Stomach (tissue), 9 donors: ENCODE data around the gene VAPB. TPM values are rescaled to one million over a fixed set of nuclear protein-coding genes. Genes with fewer than 3 reads are reported as not detected.

Experiments
- DNase-seq, 2 donors: peaks; one replicate each; pipeline versions ENCODE4 v3.0.0 to v3.0.0-alpha.2; 2013 to 2019
- H3K27ac ChIP-seq, 5 donors: fragments of 200-600 bp in 4 of 5; sonication (generic) in 4 of 5; one replicate each; pipeline ENCODE4 v1.5.1; 2013 to 2019; ENCODE audit warnings: mild to moderate bottlenecking in 1 of 5, moderate library complexity in 1 of 5
- H3K27me3 ChIP-seq, 3 donors: fragments of 200-600 bp; sonication (generic); one replicate each; pipeline ENCODE4 v1.5.1; 2017 to 2019; ENCODE audit warnings: mixed run types in 1 of 3
- H3K36me3 ChIP-seq, 4 donors: fragments of 200-600 bp; sonication (generic); 1 replicate in 3 of 4; 2 replicates in 1 of 4; pipeline ENCODE4 v1.5.1; 2016 to 2019
- H3K4me1 ChIP-seq, 4 donors: fragments of 200-600 bp; sonication (generic); one replicate each; pipeline ENCODE4 v1.5.1; 2016 to 2019
- H3K4me3 ChIP-seq, 4 donors: fragments of 200-600 bp; sonication (generic) in 3 of 4; one replicate each; pipeline ENCODE4 v1.5.1; 2016 to 2019; ENCODE audit warnings: mild to moderate bottlenecking in 1 of 4
- H3K9me3 ChIP-seq, 4 donors: fragments of 200-600 bp; sonication (generic); one replicate each; pipeline ENCODE4 v1.5.1; 2016 to 2019
- CTCF ChIP-seq, 7 experiments: fragments of 450-650 bp in 4 of 7; fragments of 200-600 bp in 3 of 7; sonication (generic) in 3 of 7; IDR thresholded peaks; one replicate each; pipeline ENCODE4 v1.5.1; 2016 to 2019; ENCODE audit warnings: antibody characterized with exemption in 7 of 7, control low read depth in 2 of 7, mild to moderate bottlenecking in 1 of 7
- EP300 ChIP-seq: sonication (generic); formaldehyde crosslinking; IDR thresholded peaks from one replicate; pipeline ENCODE4 v1.6.1; 2017; ENCODE audit warnings: antibody characterized with exemption
- POLR2A ChIP-seq, 4 donors: fragments of 450-650 bp; IDR thresholded peaks; one replicate each; pipeline ENCODE4 v1.6.1; 2016; ENCODE audit warnings: antibody characterized with exemption in 4 of 4, control low read depth in 2 of 4, mild to moderate bottlenecking in 1 of 4, moderate library complexity in 1 of 4
- POLR2AphosphoS5 ChIP-seq, 3 donors: sonication (generic); formaldehyde crosslinking; IDR thresholded peaks; one replicate each; pipeline ENCODE4 v1.6.1; 2016; ENCODE audit warnings: antibody characterized with exemption in 3 of 3
- WGBS, 5 donors: extraction: QIAGEN DNeasy Blood & Tissue Kit in 3 of 5; methylation state at CpG; one replicate each; pipeline versions ENCODE4 v1.1.5 to v1.1.7; 2013 to 2018; 5-methylcytosine and 5-hydroxymethylcytosine counted together
- intact Hi-C: fragments of 100-400 bp; cut with DNase I; formaldehyde crosslinking; loops from one replicate; pipeline ENCODE4 v1.15.1; 2023; ENCODE audit warnings: low total_unique reads
- polyA plus RNA-seq, 3 donors: library from polyadenylated mRNA; stranded (reverse); fragments of 200-250 nt; gene quantifications; one replicate each; pipeline ENCODE4 v1.2.3, GENCODE V29; 2013
- total RNA-seq, 5 donors: library from RNA; depleted of rRNA; stranded (reverse); fragments of >200 nt; gene quantifications; one replicate each; pipeline versions ENCODE4 v1.1.0 to v1.2.3, GENCODE V29; 2014 to 2016
- donor health status: healthy with polysubstance abuse.
- donor health status: Bipolar disorder and iron deficiency.
- donor health status: healthy.

The VAPB gene
- total and polyA plus RNA-seq, 8 donors, result 7.6 to 40.6 (median 18.2) TPM

- WGBS, 5 donors, result 82 to 93% (median 82%) methylated on average over 2 of the region's 2 CpGs
- no peak for DNase-seq
- TF ChIP-seq CTCF (IDR thresholded peaks at IDR 0.05) (no peak), POLR2A (IDR thresholded peaks at IDR 0.05) (no peak), EP300 (no peak), POLR2AphosphoS5 (IDR thresholded peaks at IDR 0.05) (no peak)
- intact Hi-C loops, result no loop called here
- H3K4me1 ChIP-seq, result peaks cover 0 to 10% (median 0%) of the 10 kb centered on the region in 4 donors
- H3K9me3 ChIP-seq, result no peaks in the 10 kb centered on the region
- no peaks in the 10 kb centered on the region for H3K27me3 ChIP-seq
- H3K4me3 ChIP-seq, result no peak overlapping the region
- no peak overlapping the region for H3K27ac ChIP-seq
- H3K36me3 ChIP-seq, result peaks cover 10 to 28% (median 24%) of the 10 kb centered on the region in 4 donors
These were observed 48.2 kb upstream of the VAPB start for GRCh38 chr20:58340853-58341252.

DNA sequence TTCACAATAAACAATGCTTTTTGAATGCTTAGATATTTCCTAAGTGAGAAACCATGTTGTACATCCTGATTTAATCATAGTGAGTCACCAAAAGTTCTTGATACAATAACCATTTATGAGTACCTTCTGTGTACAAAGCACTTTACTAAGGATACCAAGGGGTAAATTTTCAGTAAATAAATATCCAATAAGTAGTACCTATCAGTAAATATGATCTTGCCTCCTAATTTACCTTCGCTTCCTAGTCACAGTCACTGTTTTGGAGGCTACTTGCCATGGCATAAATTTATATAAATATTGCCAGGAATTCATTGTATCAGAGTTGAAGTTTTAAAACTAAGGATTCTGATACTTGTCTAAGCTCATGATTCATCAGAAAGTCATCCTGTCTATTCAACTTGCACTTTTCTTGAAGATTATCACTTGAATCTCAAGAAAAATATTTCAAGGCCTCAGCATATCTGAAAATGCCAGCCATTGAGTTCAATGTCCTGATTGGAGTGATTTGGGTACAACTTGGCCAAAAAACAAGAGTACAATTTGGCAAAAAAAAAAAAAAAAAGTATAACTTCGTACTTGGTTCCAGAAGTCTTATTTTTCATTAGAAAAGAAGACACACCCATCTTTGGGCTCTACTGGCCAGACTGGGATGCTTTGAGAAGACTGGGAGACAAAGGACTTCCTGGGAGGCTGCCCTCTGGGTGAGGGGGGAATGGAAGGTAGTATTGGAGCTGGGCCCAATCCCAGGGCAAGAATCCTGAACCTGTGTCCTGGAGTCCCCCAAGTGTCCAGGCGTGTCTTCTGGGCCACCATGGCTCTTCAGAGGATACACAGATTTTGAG, 46.7 kb upstream of the VAPB start:
- Histone ChIP-seq H3K27ac (no peak overlapping the region), H3K4me1 (peaks cover 0 to 10% (median 0%) of the 10 kb centered on the region in 4 donors), H3K4me3 (no peak overlapping the region), H3K27me3 (no peaks in the 10 kb centered on the region), H3K36me3 (peaks cover 16 to 43% (median 37%) of the 10 kb centered on the region in 4 donors), H3K9me3 (no peaks in the 10 kb centered on the region)
- DNase-seq, result no peak
- intact Hi-C loops, result no loop called here
- no peak for TF ChIP-seq CTCF (IDR thresholded peaks at IDR 0.05)
- no peak for TF ChIP-seq EP300
- TF ChIP-seq POLR2AphosphoS5 (IDR thresholded peaks at IDR 0.05), result no peak
- TF ChIP-seq POLR2A (IDR thresholded peaks at IDR 0.05), result no peak
- 91 to 95% (median 93%) methylated on average over 2 to 3 of the region's 3 CpGs for WGBS, 5 donors

- Histone ChIP-seq H3K36me3 (peaks cover 16 to 59% (median 49%) of the 10 kb centered on the region in 4 donors), H3K9me3 (no peaks in the 10 kb centered on the region), H3K4me1 (peaks cover 0 to 10% (median 0%) of the 10 kb centered on the region in 4 donors), H3K27me3 (no peaks in the 10 kb centered on the region), H3K27ac (no peak overlapping the region), H3K4me3 (no peak overlapping the region)
- 91 to 99% (median 92%) methylated on average over 4 of the region's 4 CpGs for WGBS, 5 donors
- TF ChIP-seq POLR2AphosphoS5 (IDR thresholded peaks at IDR 0.05), result no peak
- no peak for TF ChIP-seq EP300
- no peak for TF ChIP-seq CTCF (IDR thresholded peaks at IDR 0.05)
- no peak for DNase-seq
- intact Hi-C loops, result no loop called here
These were observed 44.3 kb upstream of the VAPB start for GRCh38 chr20:58344741-58345140.

- no peaks in the 10 kb centered on the region for H3K27me3 ChIP-seq
- WGBS, 5 donors, result 82 to 94% (median 88%) methylated on average over 3 of the region's 3 CpGs
- no peaks in the 10 kb centered on the region for H3K4me1 ChIP-seq
- TF ChIP-seq EP300 (no peak), POLR2AphosphoS5 (IDR thresholded peaks at IDR 0.05) (no peak), CTCF (IDR thresholded peaks at IDR 0.05) (no peak)
- intact Hi-C loops, result no loop called here
- H3K4me3 ChIP-seq, result no peak overlapping the region
- peaks cover 16 to 64% (median 55%) of the 10 kb centered on the region in 4 donors for H3K36me3 ChIP-seq
- no peak overlapping the region for H3K27ac ChIP-seq
- H3K9me3 ChIP-seq, result no peaks in the 10 kb centered on the region
- DNase-seq, result no peak
These were observed 39.5 kb upstream of the VAPB start for GRCh38 chr20:58349570-58349969.
